H9 (cell line): ENCODE data around the gene CD19. TPM values are rescaled to one million over a fixed set of nuclear protein-coding genes. Genes with fewer than 3 reads are reported as not detected.

Experiments used
- DNase-seq: peaks from one replicate; pipeline ENCODE4 v3.0.0-alpha.2; 2017
- H2AFZ ChIP-seq: one replicate; pipeline ENCODE4 v1.6.1; 2013; ENCODE audit warnings: mild to moderate bottlenecking, low read length, control low read depth, moderate library complexity
- H2AK5ac ChIP-seq: 2 replicates; pipeline ENCODE4 v1.6.1; 2013; ENCODE audit warnings: low read length, control low read depth, mixed read lengths; ENCODE audit not compliant: insufficient read length
- H2BK120ac ChIP-seq: one replicate; pipeline ENCODE4 v1.6.1; 2013; ENCODE audit warnings: low read depth, mild to moderate bottlenecking, low read length, control low read depth, inconsistent platforms; ENCODE audit not compliant: poor library complexity, severe bottlenecking
- H2BK12ac ChIP-seq: 2 replicates; pipeline ENCODE4 v1.6.1; 2013; ENCODE audit warnings: low read length, control low read depth, mixed read lengths, low read depth; ENCODE audit not compliant: insufficient read length
- H2BK15ac ChIP-seq: 2 replicates; pipeline ENCODE4 v1.6.1; 2013; ENCODE audit warnings: low read depth, low read length, control low read depth
- H2BK20ac ChIP-seq: one replicate; pipeline ENCODE4 v1.6.1; 2013; ENCODE audit warnings: low read depth, mild to moderate bottlenecking, low read length, control low read depth, inconsistent platforms; ENCODE audit not compliant: poor library complexity, severe bottlenecking
- H2BK5ac ChIP-seq: 2 replicates; pipeline ENCODE4 v1.6.1; 2013; ENCODE audit warnings: low read length, control low read depth, mixed read lengths; ENCODE audit not compliant: insufficient read length
- H3K14ac ChIP-seq: 2 replicates; pipeline ENCODE4 v1.6.1; 2013; ENCODE audit warnings: low read length, control low read depth; ENCODE audit not compliant: insufficient read depth
- H3K18ac ChIP-seq: 2 replicates; pipeline ENCODE4 v1.6.1; 2013; ENCODE audit warnings: low read depth, mild to moderate bottlenecking, mixed read lengths, low read length, control low read depth; ENCODE audit not compliant: insufficient read length
- H3K23ac ChIP-seq: 2 replicates; pipeline ENCODE4 v1.6.1; 2013; ENCODE audit warnings: low read length, control low read depth, mixed read lengths, low read depth; ENCODE audit not compliant: insufficient read length
- H3K23me2 ChIP-seq: 2 replicates; pipeline ENCODE4 v1.6.1; 2013; ENCODE audit warnings: low read depth, mild to moderate bottlenecking, mixed read lengths, low read length, control low read depth; ENCODE audit not compliant: insufficient read length, poor library complexity, severe bottlenecking
- H3K27ac ChIP-seq: 2 replicates; pipeline ENCODE4 v1.5.1; 2013; ENCODE audit warnings: low read length, control low read depth, mixed read lengths, low read depth; ENCODE audit not compliant: insufficient read length
- H3K27me3 ChIP-seq: 2 replicates; pipeline ENCODE4 v1.6.1; 2013; ENCODE audit warnings: low read length, control low read depth, inconsistent platforms; ENCODE audit not compliant: insufficient read depth
- H3K4ac ChIP-seq: 2 replicates; pipeline ENCODE4 v1.6.1; 2013; ENCODE audit warnings: low read depth, mild to moderate bottlenecking, control low read depth, inconsistent platforms, low read length, moderate library complexity
- H3K4me1 ChIP-seq: 2 replicates; pipeline ENCODE4 v1.6.1; 2013; ENCODE audit warnings: low read length, control low read depth, inconsistent platforms; ENCODE audit not compliant: insufficient read depth
- H3K4me2 ChIP-seq: 2 replicates; pipeline ENCODE4 v1.6.1; 2013; ENCODE audit warnings: low read length, control low read depth, mixed read lengths; ENCODE audit not compliant: insufficient read length, insufficient read depth
- H3K56ac ChIP-seq: 2 replicates; pipeline ENCODE4 v1.6.1; 2013; ENCODE audit warnings: low read depth, mild to moderate bottlenecking, mixed read lengths, low read length, control low read depth; ENCODE audit not compliant: insufficient read length
- H3K79me1 ChIP-seq: 2 replicates; pipeline ENCODE4 v1.6.1; 2013; ENCODE audit warnings: low read depth, mild to moderate bottlenecking, moderate library complexity, low read length, control low read depth, inconsistent platforms; ENCODE audit not compliant: insufficient read depth, poor library complexity, severe bottlenecking
- H3K79me2 ChIP-seq: 2 replicates; pipeline ENCODE4 v1.6.1; 2013; ENCODE audit warnings: low read length, control low read depth, inconsistent platforms; ENCODE audit not compliant: insufficient read depth
- H3K9ac ChIP-seq: 2 replicates; pipeline ENCODE4 v1.6.1; 2013; ENCODE audit warnings: low read length, control low read depth, mixed read lengths; ENCODE audit not compliant: insufficient read length; ENCODE audit errors: extremely low read depth
- H3K9me3 ChIP-seq: one replicate; pipeline ENCODE4 v1.6.1; 2013; ENCODE audit warnings: low read depth, low read length, inconsistent platforms; ENCODE audit not compliant: control insufficient read depth
- H3T11ph ChIP-seq: one replicate; pipeline ENCODE4 v1.6.1; 2013; ENCODE audit warnings: mild to moderate bottlenecking, low read length, control low read depth, inconsistent platforms
- H4K20me1 ChIP-seq: one replicate; pipeline ENCODE4 v1.6.1; 2013; ENCODE audit not compliant: control insufficient read depth, insufficient read length, insufficient read depth
- H4K5ac ChIP-seq: 2 replicates; pipeline ENCODE4 v1.6.1; 2013; ENCODE audit warnings: low read depth, mild to moderate bottlenecking, mixed read lengths, low read length, control low read depth; ENCODE audit not compliant: insufficient read length
- H4K8ac ChIP-seq: replicated peaks from 2 replicates; pipeline ENCODE4 v1.6.1; 2013; ENCODE audit warnings: low read length, control low read depth, mixed read lengths, low read depth; ENCODE audit not compliant: insufficient read length
- H4K91ac ChIP-seq: 2 replicates; pipeline ENCODE4 v1.6.1; 2013; ENCODE audit warnings: low read depth, mild to moderate bottlenecking, moderate library complexity, mixed read lengths, low read length, control low read depth; ENCODE audit not compliant: insufficient read length
- H3K27ac Mint-ChIP-seq, 3 experiments: 2 replicates in 2 of 3; 3 replicates in 1 of 3; pipeline ENCODE4 v1.8.0; 2020 to 2021; ENCODE audit warnings: mixed read lengths in 3 of 3, mild to moderate bottlenecking in 1 of 3, moderate library complexity in 1 of 3
- H3K27me3 Mint-ChIP-seq: 2 replicates; pipeline ENCODE4 v1.8.0; 2021; ENCODE audit warnings: low read depth, mild to moderate bottlenecking, moderate library complexity, mixed read lengths
- H3K36me3 Mint-ChIP-seq, 3 experiments: 2 replicates in 2 of 3; 3 replicates in 1 of 3; pipeline ENCODE4 v1.8.0; 2020 to 2021; ENCODE audit warnings: low read depth in 3 of 3, mixed read lengths in 3 of 3; ENCODE audit not compliant: insufficient read depth in 1 of 3
- H3K4me1 Mint-ChIP-seq, 2 experiments: 2 replicates each; pipeline ENCODE4 v1.8.0; 2020; ENCODE audit warnings: mixed read lengths in 2 of 2
- H3K4me3 Mint-ChIP-seq, 2 experiments: 2 replicates in 1 of 2; 3 replicates in 1 of 2; pipeline ENCODE4 v1.8.0; 2020 to 2021; ENCODE audit warnings: mild to moderate bottlenecking in 2 of 2, mixed read lengths in 2 of 2, moderate library complexity in 1 of 2
- H3K9me3 Mint-ChIP-seq, 2 experiments: 2 replicates in 1 of 2; 3 replicates in 1 of 2; pipeline ENCODE4 v1.8.0; 2020; ENCODE audit warnings: mild to moderate bottlenecking in 2 of 2, mixed read lengths in 2 of 2, moderate library complexity in 1 of 2
- WGBS: extraction: QIAGEN DNeasy Blood & Tissue Kit; methylation state at CpG from one replicate; pipeline ENCODE4 v1.1.7; 2013; ENCODE audit warnings: missing lambda C conversion rate, low lambda C conversion rate, mixed read lengths; ENCODE audit not compliant: insufficient read length; ENCODE audit errors: extremely low coverage; 5-methylcytosine and 5-hydroxymethylcytosine counted together
- total RNA-seq: library from RNA; stranded (reverse); gene quantifications from 2 replicates; pipeline ENCODE4 v1.2.1, GENCODE V29; 2021
- TF ChIP-seq, protein P1 (sequence below): fragments of 200-600 bp; sonication (generic); conservative IDR thresholded peaks from 3 replicates; pipeline ENCODE4 v1.8.0; 2021; ENCODE audit warnings: antibody characterized with exemption, mild to moderate bottlenecking

CD19 gene
- total RNA-seq, 1 experiment from 2014 or later = 0.50 TPM

DNA sequence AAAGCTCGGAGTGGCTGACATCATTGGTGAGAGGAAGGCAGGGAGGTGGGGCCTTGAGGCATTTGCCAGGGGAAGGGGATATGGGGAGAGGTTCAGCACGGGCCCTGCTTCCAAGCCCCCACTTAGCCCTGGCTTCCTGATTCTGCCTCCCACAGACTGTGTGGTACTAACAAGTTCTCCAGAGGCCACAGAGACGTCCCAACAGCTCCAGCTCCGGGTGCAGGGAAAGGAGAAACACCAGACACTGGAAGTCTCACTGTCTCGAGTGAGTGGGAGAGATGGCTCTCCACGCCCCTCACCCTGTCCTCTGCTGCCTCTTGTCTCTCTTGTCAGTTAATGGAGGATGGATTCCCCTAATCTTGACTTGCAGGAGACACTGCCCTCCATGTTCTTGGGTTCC lies 27.1 kb downstream of the CD19 start:
- Mint-ChIP-seq H3K9me3 (no peaks in the 10 kb centered on the region), H3K4me1 (no peaks in the 10 kb centered on the region), H3K27ac (no peak overlapping the region), H3K27me3 (no peaks in the 10 kb centered on the region), H3K4me3 (no peak overlapping the region), H3K36me3 (peaks cover 55 to 87% (median 85%) of the 10 kb centered on the region in 3 experiments; a peak in 6 of 7 replicates)
- Histone ChIP-seq H3K79me2 (no peaks in the 10 kb centered on the region), H3K56ac (no peak overlapping the region), H4K8ac (no peak overlapping the region), H4K91ac (no peak overlapping the region), H3K23me2 (no peaks in the 10 kb centered on the region), H3K27me3 (no peaks in the 10 kb centered on the region), H3K14ac (no peak overlapping the region), H2AFZ (no peak overlapping the region), H3K4me1 (no peaks in the 10 kb centered on the region), H2BK15ac (no peak overlapping the region), H3K4me2 (no peak overlapping the region), H2AK5ac (no peak overlapping the region), H3K79me1 (no peaks in the 10 kb centered on the region), H3K27ac (no peak overlapping the region), H3K9me3 (no peaks in the 10 kb centered on the region), H3K4ac (no peak overlapping the region), H3K9ac (no peak overlapping the region), H4K20me1 (no peaks in the 10 kb centered on the region), H2BK12ac (no peak overlapping the region), H4K5ac (no peak overlapping the region), H2BK5ac (no peak overlapping the region), H2BK20ac (no peak overlapping the region), H2BK120ac (no peak overlapping the region), H3K18ac (no peak overlapping the region), H3T11ph (no peak overlapping the region), H3K23ac (no peak overlapping the region)
- no CpG with 5 or more reads among the region's 6 CpGs for WGBS
- DNase-seq = no peak
- TF ChIP-seq, protein P1, sequence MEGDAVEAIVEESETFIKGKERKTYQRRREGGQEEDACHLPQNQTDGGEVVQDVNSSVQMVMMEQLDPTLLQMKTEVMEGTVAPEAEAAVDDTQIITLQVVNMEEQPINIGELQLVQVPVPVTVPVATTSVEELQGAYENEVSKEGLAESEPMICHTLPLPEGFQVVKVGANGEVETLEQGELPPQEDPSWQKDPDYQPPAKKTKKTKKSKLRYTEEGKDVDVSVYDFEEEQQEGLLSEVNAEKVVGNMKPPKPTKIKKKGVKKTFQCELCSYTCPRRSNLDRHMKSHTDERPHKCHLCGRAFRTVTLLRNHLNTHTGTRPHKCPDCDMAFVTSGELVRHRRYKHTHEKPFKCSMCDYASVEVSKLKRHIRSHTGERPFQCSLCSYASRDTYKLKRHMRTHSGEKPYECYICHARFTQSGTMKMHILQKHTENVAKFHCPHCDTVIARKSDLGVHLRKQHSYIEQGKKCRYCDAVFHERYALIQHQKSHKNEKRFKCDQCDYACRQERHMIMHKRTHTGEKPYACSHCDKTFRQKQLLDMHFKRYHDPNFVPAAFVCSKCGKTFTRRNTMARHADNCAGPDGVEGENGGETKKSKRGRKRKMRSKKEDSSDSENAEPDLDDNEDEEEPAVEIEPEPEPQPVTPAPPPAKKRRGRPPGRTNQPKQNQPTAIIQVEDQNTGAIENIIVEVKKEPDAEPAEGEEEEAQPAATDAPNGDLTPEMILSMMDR = no peak
